Neural progenitor cell (in vitro differentiated cells): ENCODE measurements around the gene EPHA1. TPM values are rescaled to one million over a fixed set of nuclear protein-coding genes. Genes with fewer than 3 reads are reported as not detected.
"Not testable (repeated sequence)": the region's sequence is repeated elsewhere in the genome, so short reads cannot be mapped to it uniquely, and the experiment has no call there.

ENCODE experiments used
- DNase-seq: peaks from one replicate; pipeline ENCODE4 v3.0.0-alpha.2; 2016; ENCODE audit warnings: low spot score
- H2AFZ ChIP-seq: fragments of 200-600 bp; sonication (generic); replicated peaks from 2 replicates; pipeline ENCODE4 v1.6.1; 2016; ENCODE audit warnings: antibody characterized with exemption
- H3F3A ChIP-seq: fragments of 200-600 bp; sonication (generic); 2 replicates; pipeline ENCODE4 v1.6.1; 2016; ENCODE audit warnings: antibody characterized with exemption, low read depth
- H3K27ac ChIP-seq: fragments of 200-600 bp; sonication (generic); 2 replicates; pipeline ENCODE4 v1.5.1; 2016; ENCODE audit warnings: mild to moderate bottlenecking
- H3K27me3 ChIP-seq: fragments of 200-600 bp; sonication (generic); 2 replicates; pipeline ENCODE4 v1.6.1; 2016; ENCODE audit warnings: mild to moderate bottlenecking, moderate library complexity
- H3K36me3 ChIP-seq: fragments of 200-600 bp; sonication (generic); 2 replicates; pipeline ENCODE4 v1.5.1; 2016
- H3K4me1 ChIP-seq: fragments of 200-600 bp; sonication (generic); 2 replicates; pipeline ENCODE4 v1.6.1; 2016; ENCODE audit warnings: mixed run types
- H3K4me2 ChIP-seq: fragments of 200-600 bp; sonication (generic); 2 replicates; pipeline ENCODE4 v1.6.1; 2016
- H3K4me3 ChIP-seq: fragments of 200-600 bp; sonication (generic); 2 replicates; pipeline ENCODE4 v1.5.1; 2016
- H3K79me2 ChIP-seq: fragments of 200-600 bp; sonication (generic); 2 replicates; pipeline ENCODE4 v1.6.1; 2016; ENCODE audit warnings: low read depth
- H3K9ac ChIP-seq: fragments of 200-600 bp; sonication (generic); 2 replicates; pipeline ENCODE4 v1.6.1; 2016
- H3K9me3 ChIP-seq: fragments of 200-600 bp; sonication (generic); 2 replicates; pipeline ENCODE4 v1.5.1; 2016; ENCODE audit warnings: low read depth
- H4K20me1 ChIP-seq: fragments of 200-600 bp; sonication (generic); 2 replicates; pipeline ENCODE4 v1.6.1; 2016; ENCODE audit warnings: low read depth
- H3K27ac Mint-ChIP-seq: 3 replicates; pipeline ENCODE4 v1.8.0; 2021; ENCODE audit warnings: mixed read lengths
- H3K27me3 Mint-ChIP-seq: 2 replicates; pipeline ENCODE4 v1.8.0; 2022; ENCODE audit warnings: low read depth, mild to moderate bottlenecking, inconsistent platforms, moderate library complexity, mixed read lengths; ENCODE audit not compliant: insufficient read depth
- H3K36me3 Mint-ChIP-seq: 3 replicates; pipeline ENCODE4 v1.8.0; 2021; ENCODE audit warnings: mixed read lengths
- H3K4me1 Mint-ChIP-seq: 3 replicates; pipeline ENCODE4 v1.8.0; 2021; ENCODE audit warnings: mixed read lengths
- H3K4me3 Mint-ChIP-seq: 3 replicates; pipeline ENCODE4 v1.8.0; 2021; ENCODE audit warnings: mild to moderate bottlenecking, moderate library complexity, mixed read lengths
- H3K9me3 Mint-ChIP-seq: 3 replicates; pipeline ENCODE4 v1.8.0; 2020; ENCODE audit warnings: mixed read lengths
- EZH2 ChIP-seq: fragments of 200-600 bp; sonication (generic); IDR thresholded peaks from 2 replicates; pipeline ENCODE4 v1.6.1; 2017; ENCODE audit warnings: antibody characterized with exemption, mild to moderate bottlenecking, moderate library complexity
- EZH2phosphoT487 ChIP-seq: fragments of 200-600 bp; sonication (generic); IDR thresholded peaks from 2 replicates; pipeline ENCODE4 v1.6.1; 2017; ENCODE audit warnings: antibody characterized with exemption
- total RNA-seq: library from RNA; depleted of rRNA; stranded (reverse); fragments of >200 nt; gene quantifications from 2 replicates; pipeline ENCODE4 v1.2.3, GENCODE V29; 2015; ENCODE audit warnings: low replicate concordance
- TF ChIP-seq, protein P1 (sequence below): fragments of 200-600 bp; sonication (generic); IDR thresholded peaks from 2 replicates; pipeline ENCODE4 v1.5.1; 2017; ENCODE audit warnings: antibody characterized with exemption, mild to moderate bottlenecking

EPHA1 gene
- total RNA-seq, 1 donor from 2014 or later, result 4.1 TPM

DNA sequence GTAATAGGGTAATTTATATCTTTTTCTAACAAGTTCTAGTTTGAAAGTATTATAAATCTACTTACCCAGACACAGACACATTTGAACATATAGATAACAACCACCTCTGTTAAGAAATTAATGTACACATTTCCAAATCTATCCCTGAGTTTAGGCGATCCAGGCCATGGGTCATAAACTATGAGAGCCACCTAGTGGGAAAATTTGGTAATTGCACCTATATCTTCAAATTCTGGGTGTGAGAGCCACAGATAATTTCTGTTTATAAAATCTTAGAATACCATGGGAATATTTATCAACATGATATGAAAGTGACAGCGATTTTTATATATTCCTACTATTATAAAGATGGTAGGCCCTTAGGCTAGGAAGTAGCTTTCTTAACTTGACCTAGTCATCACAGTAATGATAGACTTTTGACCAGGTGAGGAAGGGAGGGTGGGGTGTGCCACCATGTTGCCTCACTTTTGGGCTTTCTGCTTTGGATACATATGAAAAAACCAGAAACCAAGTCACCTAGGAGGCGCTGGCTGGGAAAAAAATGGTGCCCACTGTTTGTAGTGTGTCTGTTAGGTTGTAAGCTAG lies 8.0 kb upstream of the EPHA1 start:
- H3K4me2 ChIP-seq, result no peak overlapping the region
- no peaks in the 10 kb centered on the region for H3K27me3 ChIP-seq
- H3K36me3 Mint-ChIP-seq, result peaks cover 2% of the 10 kb centered on the region
- no peaks in the 10 kb centered on the region for H3K9me3 ChIP-seq
- H3K4me1 Mint-ChIP-seq, result no peaks in the 10 kb centered on the region
- H4K20me1 ChIP-seq, result no peaks in the 10 kb centered on the region
- H3K4me3 ChIP-seq, result no peak overlapping the region
- peak; percentile 51 for DNase-seq
- no peak overlapping the region for H2AFZ ChIP-seq
- no peak overlapping the region for H3K9ac ChIP-seq
- peaks cover 4% of the 10 kb centered on the region for H3K27me3 Mint-ChIP-seq
- TF ChIP-seq EZH2 (no peak), EZH2phosphoT487 (no peak)
- TF ChIP-seq, protein P1, sequence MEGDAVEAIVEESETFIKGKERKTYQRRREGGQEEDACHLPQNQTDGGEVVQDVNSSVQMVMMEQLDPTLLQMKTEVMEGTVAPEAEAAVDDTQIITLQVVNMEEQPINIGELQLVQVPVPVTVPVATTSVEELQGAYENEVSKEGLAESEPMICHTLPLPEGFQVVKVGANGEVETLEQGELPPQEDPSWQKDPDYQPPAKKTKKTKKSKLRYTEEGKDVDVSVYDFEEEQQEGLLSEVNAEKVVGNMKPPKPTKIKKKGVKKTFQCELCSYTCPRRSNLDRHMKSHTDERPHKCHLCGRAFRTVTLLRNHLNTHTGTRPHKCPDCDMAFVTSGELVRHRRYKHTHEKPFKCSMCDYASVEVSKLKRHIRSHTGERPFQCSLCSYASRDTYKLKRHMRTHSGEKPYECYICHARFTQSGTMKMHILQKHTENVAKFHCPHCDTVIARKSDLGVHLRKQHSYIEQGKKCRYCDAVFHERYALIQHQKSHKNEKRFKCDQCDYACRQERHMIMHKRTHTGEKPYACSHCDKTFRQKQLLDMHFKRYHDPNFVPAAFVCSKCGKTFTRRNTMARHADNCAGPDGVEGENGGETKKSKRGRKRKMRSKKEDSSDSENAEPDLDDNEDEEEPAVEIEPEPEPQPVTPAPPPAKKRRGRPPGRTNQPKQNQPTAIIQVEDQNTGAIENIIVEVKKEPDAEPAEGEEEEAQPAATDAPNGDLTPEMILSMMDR, result peak; percentile 84
- H3K4me1 ChIP-seq, result no peaks in the 10 kb centered on the region
- no peaks in the 10 kb centered on the region for H3F3A ChIP-seq
- peaks cover 10% of the 10 kb centered on the region for H3K9me3 Mint-ChIP-seq
- H3K36me3 ChIP-seq, result no peaks in the 10 kb centered on the region
- H3K27ac ChIP-seq, result no peak overlapping the region
- H3K27ac Mint-ChIP-seq, result no peak overlapping the region
- H3K4me3 Mint-ChIP-seq, result no peak overlapping the region
- H3K79me2 ChIP-seq, result no peaks in the 10 kb centered on the region

DNA sequence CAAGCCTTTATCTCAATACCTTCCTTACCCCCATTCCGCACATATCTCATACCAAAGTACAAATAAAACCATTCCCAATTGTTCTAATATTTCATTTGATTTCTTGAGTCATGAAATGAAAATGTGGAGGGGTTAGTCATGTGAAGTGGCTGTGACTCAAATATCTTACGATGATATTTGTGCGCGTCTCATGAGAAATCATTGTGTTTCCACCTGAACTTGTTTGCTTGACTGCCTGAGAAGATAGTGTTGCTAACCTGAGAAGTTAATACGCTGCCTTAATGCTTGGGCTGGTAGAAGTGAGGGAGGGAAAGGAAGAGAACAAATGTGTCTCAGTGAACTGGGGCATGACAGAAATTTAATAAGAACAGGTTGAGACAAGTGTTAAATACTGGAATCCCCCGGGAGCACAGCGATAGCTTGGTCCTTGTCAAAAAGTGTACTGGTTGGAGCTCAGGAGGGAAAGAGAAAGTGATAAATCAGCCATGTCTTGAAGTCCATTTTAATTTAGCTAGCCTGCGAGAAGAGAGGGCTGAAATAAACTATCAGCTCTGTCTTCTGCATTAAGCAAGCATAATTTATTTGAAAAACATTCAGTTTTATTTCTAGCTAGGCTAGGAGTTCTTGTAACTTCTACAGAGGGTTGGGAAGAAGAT lies 7.2 kb upstream of the EPHA1 start:
- Histone ChIP-seq H3K27ac (no peak overlapping the region), H3K9ac (no peak overlapping the region), H3K4me3 (no peak overlapping the region), H3K9me3 (no peaks in the 10 kb centered on the region), H3K27me3 (no peaks in the 10 kb centered on the region), H3K4me1 (peaks cover 5% of the 10 kb centered on the region), H3F3A (no peaks in the 10 kb centered on the region), H2AFZ (no peak overlapping the region), H3K36me3 (no peaks in the 10 kb centered on the region), H4K20me1 (no peaks in the 10 kb centered on the region), H3K79me2 (no peaks in the 10 kb centered on the region), H3K4me2 (no peak overlapping the region)
- Mint-ChIP-seq H3K9me3 (peaks cover 9% of the 10 kb centered on the region), H3K27ac (no peak overlapping the region), H3K4me3 (no peak overlapping the region), H3K4me1 (peaks cover 4% of the 10 kb centered on the region), H3K27me3 (peaks cover 4% of the 10 kb centered on the region), H3K36me3 (peaks cover 2% of the 10 kb centered on the region)
- TF ChIP-seq EZH2, result no peak
- TF ChIP-seq, protein P1, result no peak
- TF ChIP-seq EZH2phosphoT487, result no peak
- DNase-seq, result no peak

DNA sequence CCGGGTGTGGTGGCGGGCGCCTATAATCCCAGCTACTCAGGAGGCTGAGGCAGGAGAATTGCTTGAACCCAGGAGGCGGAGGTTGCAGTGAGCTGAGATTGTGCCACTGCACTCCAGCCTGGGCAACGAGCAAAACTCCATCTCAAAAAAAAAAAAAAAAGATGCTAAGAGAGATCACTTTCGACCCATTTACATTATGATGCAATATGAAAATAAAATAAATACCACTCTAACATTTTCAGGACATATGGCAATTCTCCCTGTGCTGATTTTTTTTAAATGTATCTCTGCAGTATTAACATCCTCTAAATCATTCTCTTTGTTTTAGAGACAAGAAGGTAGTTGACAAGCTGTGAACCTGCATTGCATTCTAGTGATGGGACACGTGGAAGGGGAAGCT lies 6.6 kb upstream of the EPHA1 start:
- not testable (repeated sequence) for H3K9me3 ChIP-seq, H4K20me1 ChIP-seq, H3K9me3 Mint-ChIP-seq, H3K4me3 Mint-ChIP-seq, H3K27me3 Mint-ChIP-seq, H3K27me3 ChIP-seq, DNase-seq, H3K4me1 Mint-ChIP-seq, H3K79me2 ChIP-seq, H3K27ac Mint-ChIP-seq, H3K27ac ChIP-seq, H3K4me1 ChIP-seq, H3K36me3 ChIP-seq, H3K9ac ChIP-seq, H3K4me2 ChIP-seq, H2AFZ ChIP-seq, H3K4me3 ChIP-seq, H3K36me3 Mint-ChIP-seq, H3F3A ChIP-seq

DNA sequence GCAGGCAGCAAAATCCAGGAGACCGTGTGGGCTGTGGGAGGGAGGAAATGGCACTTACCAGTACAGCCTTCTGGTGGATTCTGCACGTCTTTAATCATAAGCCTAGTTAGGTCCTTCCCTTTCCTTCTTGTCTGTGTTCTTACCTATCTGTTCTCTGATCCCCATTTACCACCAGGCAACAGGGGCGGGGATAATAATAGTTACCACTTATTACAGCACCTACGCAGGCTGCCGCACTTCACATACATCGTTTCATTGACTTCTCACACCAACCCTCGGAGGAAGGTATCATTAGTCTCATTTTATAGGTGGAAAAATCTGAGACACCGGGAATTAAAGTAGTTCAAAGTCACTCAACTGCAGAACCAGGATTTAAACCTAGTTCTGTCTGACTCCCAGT lies 4.5 kb upstream of the EPHA1 start:
- Histone ChIP-seq H3K27ac (no peak overlapping the region), H3K27me3 (peaks cover 5% of the 10 kb centered on the region), H2AFZ (no peak overlapping the region), H3K9ac (no peak overlapping the region), H4K20me1 (no peaks in the 10 kb centered on the region), H3K4me3 (no peak overlapping the region), H3K4me2 (no peak overlapping the region), H3F3A (peaks cover 2% of the 10 kb centered on the region), H3K9me3 (no peaks in the 10 kb centered on the region), H3K4me1 (peaks cover 16% of the 10 kb centered on the region), H3K36me3 (no peaks in the 10 kb centered on the region), H3K79me2 (no peaks in the 10 kb centered on the region)
- TF ChIP-seq, protein P1, result no peak
- TF ChIP-seq EZH2phosphoT487 (no peak), EZH2 (no peak)
- H3K4me1 Mint-ChIP-seq, result peaks cover 23% of the 10 kb centered on the region
- H3K27ac Mint-ChIP-seq, result no peak overlapping the region
- H3K4me3 Mint-ChIP-seq, result no peak overlapping the region
- H3K27me3 Mint-ChIP-seq, result peaks cover 9% of the 10 kb centered on the region
- no peaks in the 10 kb centered on the region for H3K36me3 Mint-ChIP-seq
- DNase-seq, result no peak
- H3K9me3 Mint-ChIP-seq, result peaks cover 6% of the 10 kb centered on the region
